ENCODE results near the gene MTIF3. TPM values are rescaled to one million over a fixed set of nuclear protein-coding genes. Genes with fewer than 3 reads are reported as not detected.
"Not testable (repeated sequence)": the region's sequence is repeated elsewhere in the genome, so short reads cannot be mapped to it uniquely, and the experiment has no call there.

Gene MTIF3
- total RNA-seq, 1 donor from 2014 or later, result 29.6 TPM

DNA sequence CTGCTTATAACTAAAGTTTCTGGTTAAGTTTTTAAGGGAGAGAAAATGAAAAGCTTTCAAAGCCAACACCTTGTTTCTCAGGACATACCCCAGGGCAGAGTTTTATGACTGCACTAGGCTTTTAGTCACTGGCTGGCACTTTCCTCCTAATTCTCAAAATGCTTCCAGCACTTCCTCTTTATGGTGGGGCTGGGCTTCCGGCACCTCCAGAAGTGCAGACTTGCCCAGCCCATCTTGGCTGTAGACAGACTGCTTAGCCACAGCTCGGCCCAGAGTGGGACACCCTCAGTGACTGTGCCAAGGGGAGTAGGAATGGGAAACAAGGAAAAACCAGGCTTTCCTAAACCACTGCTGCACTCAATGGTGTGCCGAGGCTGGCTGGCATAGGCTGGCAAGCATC is 49.2 kb downstream of the MTIF3 start:
- H3K27ac Mint-ChIP-seq (ENCODE audit: unreplicated experiment), result no peak overlapping the region

DNA sequence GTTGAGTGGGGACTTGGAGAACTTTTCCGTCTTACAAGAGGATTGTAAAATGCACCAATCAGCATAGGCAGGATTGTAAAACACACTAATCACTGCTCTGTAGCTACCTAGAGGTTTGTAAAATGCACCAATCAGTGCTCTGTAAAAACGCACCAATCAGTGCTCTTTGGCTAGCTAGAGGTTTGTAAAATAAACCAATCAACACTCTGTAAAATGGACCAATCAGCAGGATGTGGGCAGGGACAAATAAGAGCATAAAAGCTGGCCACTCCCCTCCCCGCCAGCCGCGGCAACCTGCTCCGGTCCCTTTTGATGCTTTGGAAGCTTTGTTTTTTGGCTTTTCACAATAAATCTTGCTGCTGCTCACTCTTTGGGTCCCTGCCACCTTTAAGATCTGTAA is 50.0 kb downstream of the MTIF3 start:
- not testable (repeated sequence) for DNase-seq (ENCODE audit: low read depth); H3K27ac Mint-ChIP-seq (ENCODE audit: unreplicated experiment); H3K9ac ChIP-seq (ENCODE audit: low read length); H4K20me1 ChIP-seq (ENCODE audit: insufficient read depth, low read length); H3K27me3 ChIP-seq (ENCODE audit: insufficient read depth, low read length); H3K9me3 ChIP-seq (ENCODE audit: insufficient read depth, low read depth, low read length); H3K4me1 ChIP-seq (ENCODE audit: insufficient read depth, low read length); H3K27ac ChIP-seq (ENCODE audit: low read depth, low read length); H3K4me3 Mint-ChIP-seq (ENCODE audit: unreplicated experiment); H2AFZ ChIP-seq (ENCODE audit: low read depth, low read length); H3K36me3 Mint-ChIP-seq (ENCODE audit: low read depth, unreplicated experiment); H3K4me2 ChIP-seq (ENCODE audit: low read length); H3K36me3 ChIP-seq (ENCODE audit: insufficient read depth, low read length); FAIRE-seq; H3K27me3 Mint-ChIP-seq (ENCODE audit: low read depth, unreplicated experiment); H3K79me2 ChIP-seq (ENCODE audit: insufficient read depth, low read length); H3K4me3 ChIP-seq (ENCODE audit: insufficient read depth, low read depth, low read length); H3K9me3 Mint-ChIP-seq (ENCODE audit: unreplicated experiment)
- H3K4me1 Mint-ChIP-seq (ENCODE audit: low read depth, unreplicated experiment), result peaks cover 17% of the 10 kb centered on the region

More for the DNA sequence above, 49.2 kb downstream of the MTIF3 start:
- Histone ChIP-seq H3K36me3 (ENCODE audit: insufficient read depth, low read length) (no peaks in the 10 kb centered on the region), H3K4me1 (ENCODE audit: insufficient read depth, low read length) (peaks cover 7% of the 10 kb centered on the region), H4K20me1 (ENCODE audit: insufficient read depth, low read length) (no peaks in the 10 kb centered on the region), H3K27me3 (ENCODE audit: insufficient read depth, low read length) (no peaks in the 10 kb centered on the region), H3K27ac (ENCODE audit: low read depth, low read length) (no peak overlapping the region), H3K4me3 (ENCODE audit: insufficient read depth, low read depth, low read length) (no peak overlapping the region), H2AFZ (ENCODE audit: low read depth, low read length) (no peak overlapping the region), H3K9me3 (ENCODE audit: insufficient read depth, low read depth, low read length) (no peaks in the 10 kb centered on the region), H3K79me2 (ENCODE audit: insufficient read depth, low read length) (no peaks in the 10 kb centered on the region), H3K9ac (ENCODE audit: low read length) (no peak overlapping the region), H3K4me2 (ENCODE audit: low read length) (no peak overlapping the region)
- no peaks in the 10 kb centered on the region for H3K36me3 Mint-ChIP-seq (ENCODE audit: low read depth, unreplicated experiment)
- no peak for TF ChIP-seq EZH2 (IDR thresholded peaks at IDR 0.05; ENCODE audit: insufficient read depth, low read length)
- TF ChIP-seq, protein P1, sequence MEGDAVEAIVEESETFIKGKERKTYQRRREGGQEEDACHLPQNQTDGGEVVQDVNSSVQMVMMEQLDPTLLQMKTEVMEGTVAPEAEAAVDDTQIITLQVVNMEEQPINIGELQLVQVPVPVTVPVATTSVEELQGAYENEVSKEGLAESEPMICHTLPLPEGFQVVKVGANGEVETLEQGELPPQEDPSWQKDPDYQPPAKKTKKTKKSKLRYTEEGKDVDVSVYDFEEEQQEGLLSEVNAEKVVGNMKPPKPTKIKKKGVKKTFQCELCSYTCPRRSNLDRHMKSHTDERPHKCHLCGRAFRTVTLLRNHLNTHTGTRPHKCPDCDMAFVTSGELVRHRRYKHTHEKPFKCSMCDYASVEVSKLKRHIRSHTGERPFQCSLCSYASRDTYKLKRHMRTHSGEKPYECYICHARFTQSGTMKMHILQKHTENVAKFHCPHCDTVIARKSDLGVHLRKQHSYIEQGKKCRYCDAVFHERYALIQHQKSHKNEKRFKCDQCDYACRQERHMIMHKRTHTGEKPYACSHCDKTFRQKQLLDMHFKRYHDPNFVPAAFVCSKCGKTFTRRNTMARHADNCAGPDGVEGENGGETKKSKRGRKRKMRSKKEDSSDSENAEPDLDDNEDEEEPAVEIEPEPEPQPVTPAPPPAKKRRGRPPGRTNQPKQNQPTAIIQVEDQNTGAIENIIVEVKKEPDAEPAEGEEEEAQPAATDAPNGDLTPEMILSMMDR (IDR thresholded peaks at IDR 0.05; ENCODE audit: insufficient read depth, low read depth, low read length), result no peak
- H3K4me3 Mint-ChIP-seq (ENCODE audit: unreplicated experiment), result no peak overlapping the region
- FAIRE-seq, result no peak
- peaks cover 17% of the 10 kb centered on the region for H3K4me1 Mint-ChIP-seq (ENCODE audit: low read depth, unreplicated experiment)
- H3K27me3 Mint-ChIP-seq (ENCODE audit: low read depth, unreplicated experiment), result no peaks in the 10 kb centered on the region
- DNase-seq (ENCODE audit: low read depth), result no peak
- no peaks in the 10 kb centered on the region for H3K9me3 Mint-ChIP-seq (ENCODE audit: unreplicated experiment)

DNA sequence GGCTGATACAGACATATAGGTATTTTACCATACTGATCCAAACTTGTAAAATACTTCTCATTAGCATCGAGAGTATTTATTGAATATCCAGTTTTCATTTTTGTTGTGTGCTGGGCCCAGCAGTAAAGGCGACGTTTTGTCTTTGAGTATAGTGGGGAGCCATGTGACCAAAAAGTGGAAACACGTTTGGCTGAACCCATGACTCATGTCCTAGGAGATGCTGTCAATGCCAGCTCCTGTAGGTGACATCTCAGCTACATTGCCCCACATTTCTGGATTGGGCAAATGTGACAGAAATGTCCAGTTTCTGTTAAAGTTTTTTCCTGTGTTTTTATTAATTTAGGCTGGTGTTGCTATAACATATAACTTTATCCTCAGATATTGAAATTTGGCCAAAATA is 52.0 kb downstream of the MTIF3 start:
- no peak for FAIRE-seq
- Mint-ChIP-seq H3K4me3 (ENCODE audit: unreplicated experiment) (no peak overlapping the region), H3K4me1 (ENCODE audit: low read depth, unreplicated experiment) (peaks cover 7% of the 10 kb centered on the region), H3K27ac (ENCODE audit: unreplicated experiment) (no peak overlapping the region), H3K36me3 (ENCODE audit: low read depth, unreplicated experiment) (no peaks in the 10 kb centered on the region), H3K9me3 (ENCODE audit: unreplicated experiment) (no peaks in the 10 kb centered on the region), H3K27me3 (ENCODE audit: low read depth, unreplicated experiment) (peaks cover 3% of the 10 kb centered on the region)
- Histone ChIP-seq H3K4me3 (ENCODE audit: insufficient read depth, low read depth, low read length) (no peak overlapping the region), H3K27ac (ENCODE audit: low read depth, low read length) (no peak overlapping the region), H3K79me2 (ENCODE audit: insufficient read depth, low read length) (no peaks in the 10 kb centered on the region), H3K4me1 (ENCODE audit: insufficient read depth, low read length) (peaks cover 3% of the 10 kb centered on the region), H3K27me3 (ENCODE audit: insufficient read depth, low read length) (no peaks in the 10 kb centered on the region), H3K36me3 (ENCODE audit: insufficient read depth, low read length) (no peaks in the 10 kb centered on the region), H3K4me2 (ENCODE audit: low read length) (no peak overlapping the region), H3K9me3 (ENCODE audit: insufficient read depth, low read depth, low read length) (no peaks in the 10 kb centered on the region), H4K20me1 (ENCODE audit: insufficient read depth, low read length) (no peaks in the 10 kb centered on the region), H3K9ac (ENCODE audit: low read length) (no peak overlapping the region), H2AFZ (ENCODE audit: low read depth, low read length) (no peak overlapping the region)
- no peak for DNase-seq (ENCODE audit: low read depth)
- TF ChIP-seq, protein P1 (IDR thresholded peaks at IDR 0.05; ENCODE audit: insufficient read depth, low read depth, low read length), result no peak
- no peak for TF ChIP-seq EZH2 (IDR thresholded peaks at IDR 0.05; ENCODE audit: insufficient read depth, low read length)

All from astrocyte (in vitro differentiated cells and primary cell).